PFSK-1 (cell line): Measurements from ENCODE around the gene CTXN3.

Source experiments
- POLR2AphosphoS5 ChIP-seq: IDR thresholded peaks from 2 replicates; pipeline ENCODE4 v1.6.1; 2012; ENCODE audit warnings: low read depth, mild to moderate bottlenecking, control low read depth, low read length, moderate library complexity
- TAF1 ChIP-seq: IDR thresholded peaks from 2 replicates; pipeline ENCODE4 v1.6.1; 2012; ENCODE audit warnings: low read length, control low read depth, borderline replicate concordance; ENCODE audit not compliant: insufficient read depth

- no peak for TF ChIP-seq POLR2AphosphoS5
- TF ChIP-seq TAF1: no peak
Measured at GRCh38 chr5:127602896-127603844, 45.7 kb upstream of the CTXN3 start.
